Measurements from ENCODE around the gene RPS3.

GRCh38 chr11:75435571-75435925 lies 36.2 kb downstream of the RPS3 start:
- no peak for TF ChIP-seq GATA2 (IDR thresholded peaks at IDR 0.05; ENCODE audit: low read depth, low read length)
- TF ChIP-seq GATA3 (IDR thresholded peaks at IDR 0.05; ENCODE audit: low read depth, low read length) = no peak
